Caco-2 (cell line): ENCODE results near the gene GNAI1. TPM values are rescaled to one million over a fixed set of nuclear protein-coding genes. Genes with fewer than 3 reads are reported as not detected.

Source experiments
- BruUV-seq: library from RNA; stranded (reverse); fragments of 400-500 nt; replicated peaks from 2 replicates; lab custom pipeline; 2021; lab: Mats Ljungman, UMichigan
- CTCF ChIA-PET: fragments of 300-600 bp; sonication (Branson Sonifier 250); formaldehyde crosslinking; loops from one replicate; lab custom pipeline; 2022; ENCODE audit warnings: antibody characterized with exemption; lab: Charles Lee
- POLR2A ChIA-PET: fragments of 300-600 bp; sonication (Branson Sonifier 250); formaldehyde crosslinking; loops from one replicate; lab custom pipeline; 2022; ENCODE audit warnings: antibody characterized with exemption; lab: Charles Lee
- DNase-seq, 2 experiments: peaks; one replicate each; pipeline versions ENCODE4 v3.0.0 to v3.0.0-alpha.2; 2020 to 2022
- H3K27me3 ChIP-seq: replicated peaks from 2 replicates; pipeline ENCODE4 v1.6.0; 2011; ENCODE audit warnings: low read length; ENCODE audit not compliant: control insufficient read depth, insufficient read depth
- H3K36me3 ChIP-seq: 2 replicates; pipeline ENCODE4 v1.5.1; 2011; ENCODE audit warnings: low read length; ENCODE audit not compliant: control insufficient read depth, insufficient read depth
- H3K4me1 ChIP-seq: fragments of 250-450 bp; sonication (Bioruptor Pico); 2 replicates; pipeline ENCODE4 v1.5.1; 2020; ENCODE audit warnings: mild to moderate bottlenecking
- H3K4me3 ChIP-seq: 2 replicates; pipeline ENCODE4 v1.5.1; 2011; ENCODE audit warnings: low read depth, mild to moderate bottlenecking, control low read depth, low read length
- H3K9me3 ChIP-seq: fragments of 250-450 bp; sonication (Bioruptor Pico); 2 replicates; pipeline ENCODE4 v1.5.1; 2020; ENCODE audit warnings: mild to moderate bottlenecking, moderate library complexity
- H3K27ac Mint-ChIP-seq: one replicate; pipeline ENCODE4 v1.8.0; 2022; ENCODE audit warnings: mixed read lengths; ENCODE audit not compliant: unreplicated experiment
- H3K27me3 Mint-ChIP-seq: one replicate; pipeline ENCODE4 v1.8.0; 2022; ENCODE audit warnings: mixed read lengths; ENCODE audit not compliant: insufficient read depth, unreplicated experiment
- H3K36me3 Mint-ChIP-seq: one replicate; pipeline ENCODE4 v1.8.0; 2022; ENCODE audit warnings: mild to moderate bottlenecking, mixed read lengths; ENCODE audit not compliant: insufficient read depth, unreplicated experiment
- H3K4me1 Mint-ChIP-seq: one replicate; pipeline ENCODE4 v1.8.0; 2022; ENCODE audit warnings: low read depth, mixed read lengths; ENCODE audit not compliant: unreplicated experiment
- H3K4me3 Mint-ChIP-seq: one replicate; pipeline ENCODE4 v1.8.0; 2022; ENCODE audit warnings: mild to moderate bottlenecking, moderate library complexity, mixed read lengths; ENCODE audit not compliant: unreplicated experiment
- H3K9me3 Mint-ChIP-seq: one replicate; pipeline ENCODE4 v1.8.0; 2022; ENCODE audit warnings: mixed read lengths; ENCODE audit not compliant: unreplicated experiment
- CTCF ChIP-seq, 2 experiments: fragments of 200-600 bp in 1 of 2; IDR thresholded peaks; 1 replicate in 1 of 2; 2 replicates in 1 of 2; pipeline versions ENCODE4 v1.5.1 to v1.8.0; 2011 to 2022; ENCODE audit warnings: antibody characterized with exemption in 1 of 2, control low read depth in 1 of 2, inconsistent platforms in 1 of 2, low read depth in 1 of 2, low read length in 1 of 2, mild to moderate bottlenecking in 1 of 2, moderate library complexity in 1 of 2; ENCODE audit not compliant: insufficient read depth in 1 of 2, severe bottlenecking in 1 of 2, unreplicated experiment in 1 of 2
- intact Hi-C: fragments of 100-400 bp; cut with micrococcal nuclease; formaldehyde crosslinking; loops from one replicate; pipeline ENCODE4 v1.10.0; 2022; ENCODE audit not compliant: unreplicated experiment
- total RNA-seq: library from RNA; stranded (reverse); gene quantifications from 2 replicates; pipeline ENCODE4 v1.2.3, GENCODE V29; 2022

GNAI1 gene
- total RNA-seq, 1 experiment from 2014 or later: 2.1 TPM

- ChIA-PET CTCF (no interaction called here), POLR2A (no interaction called here)
- Mint-ChIP-seq H3K9me3 (no peaks in the 10 kb centered on the region), H3K4me1 (no peaks in the 10 kb centered on the region), H3K27me3 (no peaks in the 10 kb centered on the region), H3K27ac (no peak overlapping the region), H3K4me3 (no peak overlapping the region), H3K36me3 (no peaks in the 10 kb centered on the region)
- no peaks in the 10 kb centered on the region for H3K36me3 ChIP-seq
- intact Hi-C loops: no loop called here
- no peak for DNase-seq
- no peak for TF ChIP-seq CTCF (IDR thresholded peaks at IDR 0.05; ENCODE audit: insufficient read depth in 1 of 2, low read depth in 1 of 2, low read length in 1 of 2, severe bottlenecking in 1 of 2, unreplicated experiment in 1 of 2)
- no peaks in the 10 kb centered on the region; the same call in 1 of the 2 replicates for H3K27me3 ChIP-seq
- no peak overlapping the region for H3K4me3 ChIP-seq
- H3K4me1 ChIP-seq: no peaks in the 10 kb centered on the region
- BruUV-seq: no TSS peak
- H3K9me3 ChIP-seq: no peaks in the 10 kb centered on the region
Observed at GRCh38 chr7:80183900-80184685, 49.5 kb downstream of the GNAI1 start.

- Mint-ChIP-seq H3K36me3 (no peaks in the 10 kb centered on the region), H3K27me3 (no peaks in the 10 kb centered on the region), H3K4me1 (no peaks in the 10 kb centered on the region), H3K4me3 (no peak overlapping the region), H3K9me3 (no peaks in the 10 kb centered on the region), H3K27ac (no peak overlapping the region)
- intact Hi-C loops: no loop called here
- Histone ChIP-seq H3K9me3 (no peaks in the 10 kb centered on the region), H3K36me3 (no peaks in the 10 kb centered on the region), H3K27me3 (no peaks in the 10 kb centered on the region; the same call in 1 of the 2 replicates), H3K4me3 (no peak overlapping the region), H3K4me1 (no peaks in the 10 kb centered on the region)
- POLR2A ChIA-PET: no interaction called here
- CTCF ChIA-PET: no interaction called here
- BruUV-seq: no TSS peak
- TF ChIP-seq CTCF (IDR thresholded peaks at IDR 0.05; ENCODE audit: insufficient read depth in 1 of 2, low read depth in 1 of 2, low read length in 1 of 2, severe bottlenecking in 1 of 2, unreplicated experiment in 1 of 2): no peak
- DNase-seq: no peak
Observed at GRCh38 chr7:80184693-80185092, 50.1 kb downstream of the GNAI1 start.

GRCh38 chr7:80185571-80185970 is 50.9 kb downstream of the GNAI1 start:
- Histone ChIP-seq H3K4me3 (no peak overlapping the region), H3K36me3 (no peaks in the 10 kb centered on the region), H3K4me1 (no peaks in the 10 kb centered on the region), H3K27me3 (no peaks in the 10 kb centered on the region; the same call in 1 of the 2 replicates), H3K9me3 (no peaks in the 10 kb centered on the region)
- Mint-ChIP-seq H3K9me3 (no peaks in the 10 kb centered on the region), H3K27me3 (no peaks in the 10 kb centered on the region), H3K4me3 (no peak overlapping the region), H3K4me1 (no peaks in the 10 kb centered on the region), H3K27ac (no peak overlapping the region), H3K36me3 (no peaks in the 10 kb centered on the region)
- POLR2A ChIA-PET: no interaction called here
- BruUV-seq: no TSS peak
- DNase-seq: no peak
- CTCF ChIA-PET: no interaction called here
- intact Hi-C loops: no loop called here
- no peak for TF ChIP-seq CTCF (IDR thresholded peaks at IDR 0.05; ENCODE audit: insufficient read depth in 1 of 2, low read depth in 1 of 2, low read length in 1 of 2, severe bottlenecking in 1 of 2, unreplicated experiment in 1 of 2)
